SH-SY5Y (cell line): ENCODE measurements around the gene SLC16A8.

Experiments
- GATA2 ChIP-seq: IDR thresholded peaks from 2 replicates; pipeline ENCODE4 v1.6.1; 2011; ENCODE audit warnings: mild to moderate bottlenecking, low read depth, low read length
- GATA3 ChIP-seq: IDR thresholded peaks from 2 replicates; pipeline ENCODE4 v1.6.1; 2011; ENCODE audit warnings: low read depth, mild to moderate bottlenecking, low read length, moderate library complexity

- TF ChIP-seq GATA3 (no peak), GATA2 (no peak)
These were observed 30.8 kb upstream of the SLC16A8 start for GRCh38 chr22:38114484-38115398.
